ENCODE measurements around the gene SLC30A4.
"Not testable (repeated sequence)": the region's sequence is repeated elsewhere in the genome, so short reads cannot be mapped to it uniquely, and the experiment has no call there.

The SLC30A4 gene

GRCh38 chr15:45522328-45523165 is at the start of gene SLC30A4:
Gene SLC30A4, minus strand, starts transcription at chr15:45522755. Its CDS starts 401 bp downstream, at chr15:45522354.
- FAIRE-seq: no peak

GRCh38 chr15:45555934-45556608 is 33.5 kb upstream of the SLC30A4 start:
- no peak for FAIRE-seq

- no peak for FAIRE-seq
These were observed 29.1 kb upstream of the SLC30A4 start for GRCh38 chr15:45551676-45552075.

- no peak for FAIRE-seq
These were observed 27.9 kb upstream of the SLC30A4 start for GRCh38 chr15:45550436-45550835.

GRCh38 chr15:45549541-45550220 is 27.1 kb upstream of the SLC30A4 start:
- no peak for FAIRE-seq

GRCh38 chr15:45548753-45549520 is 26.4 kb upstream of the SLC30A4 start:
- FAIRE-seq: no peak

GRCh38 chr15:45546789-45547188 is 24.2 kb upstream of the SLC30A4 start:
- FAIRE-seq: no peak

GRCh38 chr15:45544266-45545023 is 21.9 kb upstream of the SLC30A4 start:
- FAIRE-seq: no peak

- FAIRE-seq: no peak
These were observed 20.5 kb upstream of the SLC30A4 start for GRCh38 chr15:45543051-45543450.

GRCh38 chr15:45540531-45540930 is 18.0 kb upstream of the SLC30A4 start:
- no peak for FAIRE-seq

- FAIRE-seq: no peak
These were observed 17.1 kb upstream of the SLC30A4 start for GRCh38 chr15:45539680-45540079.

GRCh38 chr15:45536934-45537333 is 14.4 kb upstream of the SLC30A4 start:
- no peak for FAIRE-seq

- FAIRE-seq: no peak
These were observed 13.0 kb upstream of the SLC30A4 start for GRCh38 chr15:45535486-45536042.

- no peak for FAIRE-seq
These were observed 12.3 kb upstream of the SLC30A4 start for GRCh38 chr15:45534821-45535220.

GRCh38 chr15:45532892-45533291 is 10.3 kb upstream of the SLC30A4 start:
- not testable (repeated sequence) for FAIRE-seq

GRCh38 chr15:45529613-45530012 is 7.1 kb upstream of the SLC30A4 start:
- FAIRE-seq: no peak

GRCh38 chr15:45527086-45527485 is 4.5 kb upstream of the SLC30A4 start:
- no peak for FAIRE-seq

GRCh38 chr15:45523166-45523460 is 558 bp upstream of the SLC30A4 start:
- no peak for FAIRE-seq

- FAIRE-seq: no peak
These were observed 793 bp downstream of the SLC30A4 start for GRCh38 chr15:45521596-45522327.

GRCh38 chr15:45510758-45511280 is 11.7 kb downstream of the SLC30A4 start:
- no peak for FAIRE-seq

GRCh38 chr15:45507143-45507542 is 15.4 kb downstream of the SLC30A4 start:
- not testable (repeated sequence) for FAIRE-seq
